GM18507 (cell line): ENCODE measurements around the gene FAM184A.

Experiments used
- DNase-seq: peaks from one replicate; pipeline ENCODE4 v3.0.0; 2011; ENCODE audit warnings: low read depth; ENCODE audit not compliant: insufficient read length; ENCODE audit errors: extremely low spot score
- FAIRE-seq: peaks from 2 replicates; lab custom pipeline; 2011; peaks lifted over from hg19 to GRCh38; lab: Jason Lieb, UNC

The FAM184A gene

GRCh38 chr6:118934461-118935330 is 143.8 kb downstream of the FAM184A start, which contains the start of gene MCM9:
Gene MCM9 (minus strand): TSS chr6:118935159. CDS start chr6:118931723, 3,436 bp downstream.
- DNase-seq (peak; percentile 94), FAIRE-seq (peak; percentile 98)

GRCh38 chr6:118933855-118934460 is 144.5 kb downstream of the FAM184A start:
- DNase-seq (no peak), FAIRE-seq (no peak)

GRCh38 chr6:118932421-118932820 is 146.0 kb downstream of the FAM184A start:
- FAIRE-seq, result no peak

GRCh38 chr6:118931436-118931835 is 147.0 kb downstream of the FAM184A start:
- no peak for FAIRE-seq

More at GRCh38 chr6:118932421-118932820, 146.0 kb downstream of the FAM184A start:
- no peak for DNase-seq

GRCh38 chr6:118930680-118931079 is 147.8 kb downstream of the FAM184A start:
- DNase-seq (no peak), FAIRE-seq (no peak)

More at GRCh38 chr6:118931436-118931835, 147.0 kb downstream of the FAM184A start:
- no peak for DNase-seq

GRCh38 chr6:118923035-118923434 is 155.4 kb downstream of the FAM184A start:
- FAIRE-seq (no peak), DNase-seq (no peak)

GRCh38 chr6:118921084-118921483 is 157.4 kb downstream of the FAM184A start:
- no peak for DNase-seq
- no peak for FAIRE-seq

- no peak for DNase-seq
- no peak for FAIRE-seq
Observed at GRCh38 chr6:118918329-118918725, 160.1 kb downstream of the FAM184A start.

GRCh38 chr6:118917546-118918328 is 160.7 kb downstream of the FAM184A start:
- no peak for FAIRE-seq

GRCh38 chr6:118914598-118914997 is 163.9 kb downstream of the FAM184A start:
- DNase-seq (no peak), FAIRE-seq (no peak)

More at GRCh38 chr6:118917546-118918328, 160.7 kb downstream of the FAM184A start:
- no peak for DNase-seq

GRCh38 chr6:118913161-118913560 is 165.3 kb downstream of the FAM184A start:
- DNase-seq, result no peak
- FAIRE-seq, result no peak

- DNase-seq, result no peak
- FAIRE-seq, result no peak
Observed at GRCh38 chr6:118912646-118913045, 165.8 kb downstream of the FAM184A start.
